ENCODE results near the gene SNED1. TPM values are rescaled to one million over a fixed set of nuclear protein-coding genes. Genes with fewer than 3 reads are reported as not detected.

The SNED1 gene
- total RNA-seq, 2 donors from 2014 or later = 4.6 TPM

- intact Hi-C loops (cut with DNase I) = no loop called here
- Histone ChIP-seq H3K4me1 (no peaks in the 10 kb centered on the region), H3K27me3 (no peaks in the 10 kb centered on the region), H3K4me3 (no peak overlapping the region), H3K9ac (ENCODE audit: low read depth in 2 of 2, low read length in 2 of 2) (no peak overlapping the region), H3K36me3 (no peaks in the 10 kb centered on the region), H3K27ac (no peak overlapping the region), H3K9me3 (no peaks in the 10 kb centered on the region)
- TF ChIP-seq CTCF (IDR thresholded peaks at IDR 0.05) = no peak
- peak; percentile 9 for DNase-seq
Observed at GRCh38 chr2:241050624-241051577, 52.5 kb downstream of the SNED1 start.

GRCh38 chr2:241051578-241052487 is 53.4 kb downstream of the SNED1 start:
- DNase-seq = peak; percentile 14
- intact Hi-C loops (cut with DNase I) = no loop called here

GRCh38 chr2:241052677-241053360 is 54.4 kb downstream of the SNED1 start:
- Histone ChIP-seq H3K4me1 (no peaks in the 10 kb centered on the region), H3K4me3 (no peak overlapping the region), H3K36me3 (no peaks in the 10 kb centered on the region), H3K9ac (ENCODE audit: low read depth in 2 of 2, low read length in 2 of 2) (no peak overlapping the region), H3K9me3 (no peaks in the 10 kb centered on the region), H3K27me3 (no peaks in the 10 kb centered on the region), H3K27ac (no peak overlapping the region)
- TF ChIP-seq CTCF (IDR thresholded peaks at IDR 0.05) = no peak
- DNase-seq = peak; percentile 9
- intact Hi-C loops (cut with DNase I) = no loop called here

More at GRCh38 chr2:241051578-241052487, 53.4 kb downstream of the SNED1 start:
- H3K27ac ChIP-seq = no peak overlapping the region
- no peak for TF ChIP-seq CTCF (IDR thresholded peaks at IDR 0.05)
- H3K36me3 ChIP-seq = no peaks in the 10 kb centered on the region
- H3K27me3 ChIP-seq = no peaks in the 10 kb centered on the region
- no peak overlapping the region for H3K9ac ChIP-seq (ENCODE audit: low read depth in 2 of 2, low read length in 2 of 2)
- H3K4me1 ChIP-seq = no peaks in the 10 kb centered on the region
- no peak overlapping the region for H3K4me3 ChIP-seq
- no peaks in the 10 kb centered on the region for H3K9me3 ChIP-seq

GRCh38 chr2:241053576-241054251 is 55.3 kb downstream of the SNED1 start:
- Histone ChIP-seq H3K4me3 (no peak overlapping the region), H3K9me3 (no peaks in the 10 kb centered on the region), H3K27ac (no peak overlapping the region), H3K9ac (ENCODE audit: low read depth in 2 of 2, low read length in 2 of 2) (no peak overlapping the region), H3K36me3 (no peaks in the 10 kb centered on the region), H3K4me1 (no peaks in the 10 kb centered on the region), H3K27me3 (no peaks in the 10 kb centered on the region)
- DNase-seq = no peak
- TF ChIP-seq CTCF (IDR thresholded peaks at IDR 0.05) = no peak
- intact Hi-C loops (cut with DNase I) = no loop called here
